BLaER1 treated with 17β-estradiol and CSF1 and Interleukin-3, amounts not matched to agents 10 nM and 100 nM (cell line): ENCODE measurements around the gene PDGFRB.

Source experiments
- H3K27ac ChIP-seq, 11 experiments: shearing (Covaris generic); formaldehyde crosslinking; 2 replicates each; pipeline ENCODE4 v1.8.1; 2022
- H3K27me3 ChIP-seq, 11 experiments: shearing (Covaris generic); formaldehyde crosslinking; 2 replicates each; pipeline ENCODE4 v1.8.1; 2022
- H3K36me3 ChIP-seq, 11 experiments: shearing (Covaris generic); formaldehyde crosslinking; 2 replicates each; pipeline ENCODE4 v1.8.1; 2022
- H3K4me1 ChIP-seq, 10 experiments: shearing (Covaris generic); formaldehyde crosslinking; 2 replicates each; pipeline ENCODE4 v1.8.1; 2022
- H3K4me2 ChIP-seq, 11 experiments: shearing (Covaris generic); formaldehyde crosslinking; 2 replicates each; pipeline ENCODE4 v1.8.1; 2022
- H3K4me3 ChIP-seq, 10 experiments: shearing (Covaris generic); formaldehyde crosslinking; 2 replicates each; pipeline ENCODE4 v1.8.1; 2022
- H3K9ac ChIP-seq, 11 experiments: shearing (Covaris generic); formaldehyde crosslinking; 2 replicates each; pipeline ENCODE4 v1.8.1; 2022
- H3K9me3 ChIP-seq, 11 experiments: shearing (Covaris generic); formaldehyde crosslinking; replicated peaks in 1 of 11; 2 replicates each; pipeline ENCODE4 v1.8.1; 2022
- H4K20me1 ChIP-seq, 11 experiments: shearing (Covaris generic); formaldehyde crosslinking; 2 replicates each; pipeline ENCODE4 v1.8.1; 2022
- Cebpa-rat ChIP-seq, 11 experiments: shearing (Covaris generic); IDR thresholded peaks; 2 replicates each; pipeline ENCODE4 v1.8.1; 2022

Gene PDGFRB

GRCh38 chr5:150118561-150119229 lies 37.0 kb downstream of the PDGFRB start:
- Histone ChIP-seq H3K9me3 (no peaks in the 10 kb centered on the region), H3K27me3 (no peaks in the 10 kb centered on the region), H3K4me2 (peak overlapping the region in 2 of 11 experiments; percentile 0 to 17; a peak in 1 of 22 replicates), H3K27ac (peak overlapping the region in 3 of 11 experiments; percentile 6 to 12 (median 10); a peak in 1 of 22 replicates), H3K36me3 (peaks cover 0 to 98% (median 92%) of the 10 kb centered on the region in 11 experiments; a peak in 18 of 22 replicates), H3K4me1 (peaks cover 11 to 73% (median 28%) of the 10 kb centered on the region in 10 experiments), H4K20me1 (no peaks in the 10 kb centered on the region), H3K4me3 (no peak overlapping the region), H3K9ac (no peak overlapping the region)
- TF ChIP-seq Cebpa-rat (IDR thresholded peaks at IDR 0.05): no peak

GRCh38 chr5:150117945-150118560 lies 37.6 kb downstream of the PDGFRB start:
- Histone ChIP-seq H3K9me3 (no peaks in the 10 kb centered on the region), H4K20me1 (no peaks in the 10 kb centered on the region), H3K4me2 (peak overlapping the region in 1 of 11 experiments; percentile 31; a peak in 2 of 22 replicates), H3K27ac (peak overlapping the region in 2 of 11 experiments; percentile 10 to 12; a peak in 1 of 22 replicates), H3K9ac (no peak overlapping the region), H3K4me1 (peaks cover 18 to 74% (median 34%) of the 10 kb centered on the region in 10 experiments), H3K27me3 (no peaks in the 10 kb centered on the region), H3K4me3 (no peak overlapping the region), H3K36me3 (peaks cover 0 to 91% (median 86%) of the 10 kb centered on the region in 11 experiments; a peak in 18 of 22 replicates)
- TF ChIP-seq Cebpa-rat (IDR thresholded peaks at IDR 0.05): no peak

GRCh38 chr5:150116667-150117400 lies 38.8 kb downstream of the PDGFRB start:
- H3K4me1 ChIP-seq: peaks cover 30 to 74% (median 40%) of the 10 kb centered on the region in 10 experiments
- H3K9me3 ChIP-seq: no peaks in the 10 kb centered on the region
- no peak overlapping the region for H3K4me3 ChIP-seq
- H3K27me3 ChIP-seq: no peaks in the 10 kb centered on the region
- H3K9ac ChIP-seq: peak overlapping the region in 1 of 11 experiments; percentile 17; a peak in 1 of 22 replicates
- peak overlapping the region in 3 of 11 experiments; percentile 9 to 63 (median 58); a peak in 4 of 22 replicates for H3K4me2 ChIP-seq
- H4K20me1 ChIP-seq: no peaks in the 10 kb centered on the region
- H3K36me3 ChIP-seq: peaks cover 0 to 79% (median 74%) of the 10 kb centered on the region in 11 experiments; a peak in 18 of 22 replicates
- H3K27ac ChIP-seq: peak overlapping the region in 1 of 11 experiments; percentile 14; a peak in 1 of 22 replicates
- TF ChIP-seq Cebpa-rat (IDR thresholded peaks at IDR 0.05): no peak

DNA sequence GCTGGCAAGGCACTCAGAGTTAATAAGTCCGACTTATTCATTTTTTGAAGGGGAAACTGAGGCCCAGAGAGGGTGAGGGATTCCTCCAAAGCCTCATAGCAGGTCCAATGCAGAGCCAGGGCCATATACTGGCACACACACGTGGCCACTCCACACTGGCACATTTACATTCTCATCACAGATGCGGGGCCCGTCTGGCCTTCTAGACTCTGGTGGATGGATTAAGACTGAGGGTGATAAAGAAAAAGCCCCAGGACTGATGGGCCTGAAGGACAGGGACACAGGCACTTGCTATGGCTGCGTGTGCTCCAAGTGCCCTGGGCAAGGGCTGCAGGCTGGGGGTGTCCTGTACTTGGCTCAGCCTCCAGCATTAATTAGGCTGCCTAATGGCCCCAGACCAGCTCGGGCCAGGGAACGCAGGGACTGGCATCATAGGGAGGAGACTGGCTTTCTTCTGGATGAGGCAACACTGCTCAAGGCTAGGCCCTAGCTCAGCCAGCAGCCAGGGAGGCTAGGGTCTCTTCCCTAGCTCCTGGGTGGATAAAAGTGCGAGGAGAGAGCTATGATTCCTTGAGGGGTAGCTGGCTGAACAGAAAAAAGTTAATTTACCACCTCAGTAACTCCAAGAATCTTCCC lies 40.8 kb downstream of the PDGFRB start:
- no peaks in the 10 kb centered on the region for H4K20me1 ChIP-seq
- H3K4me1 ChIP-seq: peaks cover 31 to 84% (median 47%) of the 10 kb centered on the region in 10 experiments
- H3K27me3 ChIP-seq: no peaks in the 10 kb centered on the region
- peak overlapping the region in 3 of 11 experiments; percentile 20 to 52 (median 31); a peak in 3 of 22 replicates for H3K9ac ChIP-seq
- H3K36me3 ChIP-seq: peaks cover 0 to 59% (median 54%) of the 10 kb centered on the region in 11 experiments; a peak in 18 of 22 replicates
- TF ChIP-seq Cebpa-rat (IDR thresholded peaks at IDR 0.05): no peak
- H3K4me2 ChIP-seq: peak overlapping the region in 3 of 11 experiments; percentile 3 to 67 (median 10); a peak in 3 of 22 replicates
- H3K9me3 ChIP-seq: no peaks in the 10 kb centered on the region
- no peak overlapping the region for H3K4me3 ChIP-seq
- H3K27ac ChIP-seq: peak overlapping the region in 6 of 11 experiments; percentile 5 to 25 (median 8); a peak in 5 of 22 replicates

DNA sequence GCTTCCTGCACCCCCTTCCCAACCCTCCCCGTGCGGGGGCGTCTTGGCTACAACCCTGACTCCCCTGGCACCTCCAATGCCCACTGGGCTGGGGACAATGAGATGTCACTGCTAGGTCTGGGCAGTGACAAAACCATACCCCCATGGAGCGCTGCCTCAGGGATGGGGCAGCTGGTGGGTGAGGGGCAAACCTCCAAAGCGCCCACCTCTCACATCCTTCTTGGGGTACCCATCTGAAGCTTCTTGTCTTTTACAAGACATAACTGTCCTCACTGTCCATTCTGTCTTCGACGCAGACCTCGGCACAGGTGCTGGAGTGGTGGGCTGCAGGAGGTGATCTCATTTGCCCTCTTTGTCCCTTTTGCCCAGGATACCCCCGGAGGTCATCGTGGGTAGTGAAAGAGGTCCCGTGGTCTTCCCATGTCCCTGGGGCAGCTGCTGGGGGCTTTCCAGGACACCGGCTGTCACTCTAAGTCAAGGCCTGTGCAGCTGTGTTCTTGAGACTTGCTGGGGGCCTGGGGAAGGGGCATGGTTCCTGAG lies 41.5 kb downstream of the PDGFRB start:
- Histone ChIP-seq H3K9me3 (no peaks in the 10 kb centered on the region), H3K4me2 (peak overlapping the region in 10 of 11 experiments; percentile 3 to 82 (median 65); a peak in 12 of 22 replicates), H3K9ac (no peak overlapping the region), H3K36me3 (peaks cover 0 to 52% (median 47%) of the 10 kb centered on the region in 11 experiments; a peak in 18 of 22 replicates), H3K4me1 (peaks cover 31 to 85% (median 48%) of the 10 kb centered on the region in 10 experiments), H3K27ac (peak overlapping the region in 3 of 11 experiments; percentile 25 to 44 (median 36); a peak in 3 of 22 replicates), H4K20me1 (no peaks in the 10 kb centered on the region), H3K27me3 (no peaks in the 10 kb centered on the region), H3K4me3 (no peak overlapping the region)
- no peak for TF ChIP-seq Cebpa-rat (IDR thresholded peaks at IDR 0.05)

DNA sequence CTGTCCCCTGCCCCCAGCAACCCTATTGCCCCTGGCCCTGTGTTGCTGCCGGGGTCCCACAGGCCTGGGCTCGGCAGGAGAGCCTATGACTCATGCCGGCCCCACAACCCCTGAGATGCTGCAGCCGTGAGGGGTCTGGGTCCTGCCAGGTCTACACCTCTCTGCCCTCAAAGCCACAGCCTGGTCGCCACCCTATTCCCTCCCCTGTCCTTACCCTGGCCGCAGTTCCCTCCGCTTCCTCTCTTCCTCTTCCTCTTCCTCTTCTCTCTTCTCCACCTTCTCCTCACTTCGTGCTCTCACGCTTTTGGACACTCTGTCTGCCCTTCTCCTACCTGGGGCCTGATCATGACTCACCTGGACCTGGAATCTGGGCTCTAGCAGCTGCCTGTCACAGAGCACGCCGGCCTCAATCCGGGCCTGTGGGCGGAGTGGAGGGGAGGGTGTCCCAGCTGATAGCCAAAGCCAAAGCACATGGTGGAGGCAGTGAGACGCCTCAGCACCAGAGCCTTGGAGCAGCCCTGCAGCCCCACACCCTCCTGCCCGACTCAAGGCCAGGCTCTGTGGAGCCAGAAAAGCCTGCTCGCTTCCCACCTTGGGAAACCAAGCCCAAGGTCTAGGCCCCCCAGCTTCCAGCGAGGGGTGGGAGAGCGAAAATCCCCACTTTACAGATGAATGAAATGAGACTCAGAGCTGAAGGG lies 42.4 kb downstream of the PDGFRB start:
- Histone ChIP-seq H3K27ac (peak overlapping the region in 8 of 11 experiments; percentile 26 to 51 (median 40); a peak in 13 of 22 replicates), H3K27me3 (no peaks in the 10 kb centered on the region), H3K36me3 (peaks cover 0 to 43% (median 37%) of the 10 kb centered on the region in 11 experiments; a peak in 18 of 22 replicates), H3K4me3 (no peak overlapping the region), H3K4me1 (peaks cover 33 to 88% (median 51%) of the 10 kb centered on the region in 10 experiments), H3K9me3 (no peaks in the 10 kb centered on the region), H3K9ac (peak overlapping the region in 8 of 11 experiments; percentile 6 to 42 (median 16); a peak in 7 of 22 replicates), H4K20me1 (no peaks in the 10 kb centered on the region), H3K4me2 (peak overlapping the region; percentile 39 to 88 (median 67))
- TF ChIP-seq Cebpa-rat (IDR thresholded peaks at IDR 0.05): no peak

DNA sequence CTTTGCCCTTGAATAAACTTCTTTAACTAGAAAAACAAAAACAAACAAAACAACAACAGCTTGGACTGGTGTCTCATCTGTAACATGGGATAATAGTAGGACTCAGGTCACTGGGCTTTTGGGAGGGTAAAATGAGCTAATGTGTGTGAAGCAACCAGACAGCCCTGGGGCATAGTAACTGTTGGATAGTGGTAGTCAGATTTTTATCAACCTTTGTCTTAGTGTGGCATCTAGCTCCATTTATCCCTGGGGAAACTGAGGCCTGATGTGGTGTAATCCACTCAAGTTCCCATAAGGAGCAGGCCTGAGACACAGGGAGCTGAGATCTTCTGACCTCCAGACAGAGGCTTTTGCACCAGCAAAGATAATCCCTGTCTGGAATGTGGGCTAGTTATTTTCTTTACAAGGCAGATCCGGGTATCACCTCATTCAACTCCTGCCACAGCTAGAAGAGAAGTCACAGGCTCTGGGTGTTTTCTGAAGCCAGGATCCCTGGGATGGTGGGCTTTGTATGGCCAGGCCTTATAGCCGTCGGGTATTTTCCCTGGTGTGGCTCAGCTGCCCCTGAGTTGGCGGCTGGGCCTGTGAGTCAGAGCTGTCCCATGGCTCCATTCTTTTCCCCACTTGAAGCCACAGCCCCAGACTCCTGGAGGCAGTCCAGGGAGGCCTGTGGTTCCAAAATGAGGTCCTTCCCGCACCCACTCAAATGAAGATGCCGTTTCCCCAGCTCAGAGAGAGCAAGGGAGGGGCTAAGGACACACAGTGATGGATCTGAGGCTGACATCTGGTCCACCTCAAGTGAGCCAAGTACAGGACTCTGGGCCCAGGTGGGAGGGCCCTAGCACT lies 43.2 kb downstream of the PDGFRB start:
- Histone ChIP-seq H3K36me3 (peaks cover 0 to 35% (median 30%) of the 10 kb centered on the region in 11 experiments; a peak in 16 of 22 replicates), H3K9me3 (no peaks in the 10 kb centered on the region), H3K27ac (peak overlapping the region in 7 of 11 experiments; percentile 26 to 51 (median 41); a peak in 13 of 22 replicates), H4K20me1 (no peaks in the 10 kb centered on the region), H3K27me3 (no peaks in the 10 kb centered on the region), H3K4me1 (peaks cover 41 to 90% (median 58%) of the 10 kb centered on the region in 10 experiments), H3K4me2 (peak overlapping the region; percentile 39 to 88 (median 67)), H3K9ac (peak overlapping the region in 7 of 11 experiments; percentile 6 to 42 (median 20); a peak in 8 of 22 replicates), H3K4me3 (no peak overlapping the region)
- TF ChIP-seq Cebpa-rat (IDR thresholded peaks at IDR 0.05): no peak
